GM21447 (cell line): ENCODE results near the gene YIPF4.
"Not testable (repeated sequence)": the region's sequence is repeated elsewhere in the genome, so short reads cannot be mapped to it uniquely, and the experiment has no call there.

Experiments used
- ATAC-seq: cut with Tn5 transposase; IDR thresholded peaks from one replicate; pipeline ENCODE4 v1.9.1; 2021; ENCODE audit not compliant: unreplicated experiment

YIPF4 gene

GRCh38 chr2:32364290-32364689 is 86.6 kb downstream of the YIPF4 start:
- ATAC-seq, result not testable (repeated sequence)

DNA sequence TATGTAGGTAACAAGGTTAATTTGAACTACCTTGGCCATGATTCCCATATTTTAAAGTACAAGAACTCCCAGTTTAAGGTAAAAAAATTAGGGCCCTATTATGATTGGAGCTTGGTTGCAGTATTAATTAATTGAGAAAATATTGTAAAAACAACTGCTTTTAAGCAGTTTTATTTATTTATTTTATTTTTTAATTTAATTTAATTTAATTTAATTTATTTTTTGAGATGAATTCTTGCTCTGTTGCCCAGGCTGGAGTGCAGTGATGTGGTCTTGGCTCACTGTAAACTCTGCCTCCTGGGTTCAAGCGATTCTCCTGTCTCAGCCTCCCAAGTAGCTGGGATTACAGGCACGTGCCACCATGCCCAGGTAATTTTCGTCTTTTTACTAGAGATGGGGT is 88.0 kb downstream of the YIPF4 start:
- not testable (repeated sequence) for ATAC-seq
